ENCODE results near the gene SCYGR8. TPM values are rescaled to one million over a fixed set of nuclear protein-coding genes. Genes with fewer than 3 reads are reported as not detected.

The SCYGR8 gene
- total and polyA plus RNA-seq, 2 of the 8 experiments (the other 6 are each of a cell fraction or from before 2014, with no cell fraction given) = not detected

- no peak overlapping the region for H2BK120ac ChIP-seq (replicated peaks; ENCODE audit: low read depth, low read length)
- H4K5ac ChIP-seq (ENCODE audit: insufficient read length, low read depth, low read length) = no peak overlapping the region
- CTCF ChIA-PET (ENCODE audit: partially characterized antibody) = interaction anchor here (0.6 to 1.6 kb wide), 5 partner anchors 11 to 340 kb away, joined by 3 to 8 read pairs (median 4); no protein-coding TSS in a partner anchor
- H3K9me3 ChIP-seq (ENCODE audit: insufficient read depth in 2 of 2, low read depth in 1 of 2, low read length in 1 of 2) = no peaks in the 10 kb centered on the region
- no peak overlapping the region for H2BK12ac ChIP-seq (ENCODE audit: low read depth, low read length)
- H3K4ac ChIP-seq (replicated peaks; ENCODE audit: insufficient read length, low read depth, low read length) = no peak overlapping the region
- no peak overlapping the region for H3K4me2 ChIP-seq (ENCODE audit: insufficient read depth in 1 of 2, low read depth in 2 of 2, low read length in 2 of 2)
- H3K4me1 ChIP-seq (replicated peaks in 1 of 4; ENCODE audit: control insufficient read depth in 3 of 4, insufficient read depth in 4 of 4, low read length in 3 of 4) = peaks cover 0 to 4% (median under 1%) of the 10 kb centered on the region in 4 experiments; a peak in 3 of 7 replicates
- H3K27me3 ChIP-seq (replicated peaks in 1 of 4; ENCODE audit: control insufficient read depth in 3 of 4, extremely low read depth in 1 of 4, insufficient read depth in 3 of 4, low read length in 3 of 4) = no peaks in the 10 kb centered on the region; a peak in 1 of 7 replicates
- H3K4me3 ChIP-seq (ENCODE audit: extremely low read depth in 1 of 4, insufficient read depth in 2 of 4, low read depth in 3 of 4, low read length in 4 of 4) = no peak overlapping the region
- no peaks in the 10 kb centered on the region for H4K20me1 ChIP-seq (replicated peaks in 1 of 2; ENCODE audit: control insufficient read depth in 1 of 2, insufficient read depth in 2 of 2, low read length in 2 of 2)
- no peak overlapping the region for H2AFZ ChIP-seq (ENCODE audit: low read length)
- H3K36me3 ChIP-seq (ENCODE audit: control insufficient read depth in 2 of 4, insufficient read depth in 4 of 4, low read length in 3 of 4) = no peaks in the 10 kb centered on the region
- no peak overlapping the region for H3K56ac ChIP-seq (replicated peaks; ENCODE audit: insufficient read length, low read depth, low read length)
- WGBS, 2 experiments (ENCODE audit: extremely low coverage in 1 of 2, insufficient coverage in 1 of 2, insufficient read length in 1 of 2, insufficient replicate concordance in 2 of 2, low coverage in 1 of 2, low lambda C conversion rate in 2 of 2, missing lambda C conversion rate in 1 of 2) = 78% methylated on average over 1 of the region's 1 CpG; no CpG with 5 or more reads in 1 of the 2 experiments
- H2BK15ac ChIP-seq (ENCODE audit: low read length) = no peak overlapping the region
- FAIRE-seq (no peak), DNase-seq (ENCODE audit: low read depth in 1 of 2, low spot score in 2 of 2) (no peak)
- H2AK5ac ChIP-seq (ENCODE audit: low read depth, low read length) = no peak overlapping the region
- H4K91ac ChIP-seq (replicated peaks; ENCODE audit: insufficient read length, low read length) = no peak overlapping the region
- H3K79me2 ChIP-seq (ENCODE audit: control insufficient read depth in 1 of 2, insufficient read depth in 2 of 2, low read length in 2 of 2) = no peaks in the 10 kb centered on the region
- no peak overlapping the region for H3K23ac ChIP-seq (ENCODE audit: insufficient read length)
- no peak overlapping the region for H3K18ac ChIP-seq (ENCODE audit: extremely low read depth, low read length)
- POLR2A ChIA-PET (ENCODE audit: partially characterized antibody) = no interaction called here
- H3K9ac ChIP-seq (replicated peaks in 1 of 4; ENCODE audit: extremely low read depth in 1 of 4, low read depth in 3 of 4, low read length in 3 of 4) = no peak overlapping the region
- H4K8ac ChIP-seq (ENCODE audit: extremely low read depth, insufficient read depth, low read length) = no peak overlapping the region
- TF ChIP-seq BCL11A (IDR thresholded peaks at IDR 0.05; ENCODE audit: low read depth in 2 of 2, low read length in 2 of 2) (no peak), SP4 (IDR thresholded peaks at IDR 0.05; ENCODE audit: low read length) (no peak), EGR1 (IDR thresholded peaks at IDR 0.05; ENCODE audit: borderline replicate concordance, low read depth, low read length) (no peak), RFX5 (IDR thresholded peaks at IDR 0.05; ENCODE audit: borderline replicate concordance, low read depth, low read length) (no peak), SIN3A (conservative IDR thresholded peaks at IDR 0.05 in 1 of 2, IDR thresholded peaks at IDR 0.05 in 1 of 2; ENCODE audit: low read depth in 1 of 2, low read length in 2 of 2) (no peak), RXRA (IDR thresholded peaks at IDR 0.05; ENCODE audit: insufficient read depth, low read depth, low read length) (no peak), CEBPB (IDR thresholded peaks at IDR 0.05; ENCODE audit: low read depth, low read length) (no peak)
- H2BK20ac ChIP-seq (ENCODE audit: low read length) = no peak overlapping the region
- no peak overlapping the region for H3K27ac ChIP-seq (ENCODE audit: low read depth, low read length)
- no peak overlapping the region for H2BK5ac ChIP-seq (ENCODE audit: low read depth, low read length)
- no peak overlapping the region for H3K14ac ChIP-seq (ENCODE audit: insufficient read length)
- H3K23me2 ChIP-seq (ENCODE audit: low read depth, low read length) = no peaks in the 10 kb centered on the region; the same call in 1 of the 2 replicates
- no peaks in the 10 kb centered on the region for H3K79me1 ChIP-seq (ENCODE audit: low read depth, low read length)
Observed at GRCh38 chr2:227713291-227713690, 32.4 kb upstream of the SCYGR8 start.
